ENCODE data around the gene DAB2. TPM values are rescaled to one million over a fixed set of nuclear protein-coding genes. Genes with fewer than 3 reads are reported as not detected.

DAB2 gene
- total RNA-seq, 1 experiment from 2014 or later, result 2.3 TPM

DNA sequence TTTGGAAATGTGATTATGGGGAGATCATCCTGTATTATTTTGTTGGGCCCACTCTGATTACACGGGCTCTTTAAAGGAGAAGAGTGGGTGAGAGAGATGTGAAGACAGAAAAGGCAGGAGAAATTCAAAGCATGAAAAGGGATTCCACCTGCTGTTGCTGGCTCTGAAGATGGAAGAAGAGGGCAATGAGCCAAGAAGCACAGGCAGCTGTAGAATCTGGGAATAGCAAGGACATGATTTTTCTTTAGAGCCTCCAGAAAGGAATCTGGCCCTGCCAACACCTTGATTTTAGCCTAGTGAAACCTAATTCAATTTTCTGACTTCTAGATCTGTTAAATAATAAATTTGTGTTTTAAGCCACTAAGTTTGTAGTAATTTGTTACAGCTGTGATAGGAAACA lies 71.8 kb downstream of the DAB2 start:
- no CpG with 5 or more reads among the region's 1 CpG for WGBS (ENCODE audit: extremely low coverage, insufficient read length, low lambda C conversion rate)

More for the DNA sequence above, 71.8 kb downstream of the DAB2 start:
- H2BK20ac ChIP-seq (ENCODE audit: low read depth, low read length, poor library complexity, severe bottlenecking), result no peak overlapping the region
- no peaks in the 10 kb centered on the region for H3K79me2 ChIP-seq (ENCODE audit: insufficient read depth, low read length)
- no peaks in the 10 kb centered on the region for H3K79me1 ChIP-seq (ENCODE audit: insufficient read depth, low read depth, low read length, poor library complexity, severe bottlenecking)
- no peak overlapping the region for H3K18ac ChIP-seq (ENCODE audit: insufficient read length, low read depth, low read length)
- Mint-ChIP-seq H3K4me3 (no peak overlapping the region), H3K27me3 (ENCODE audit: low read depth) (no peaks in the 10 kb centered on the region), H3K36me3 (ENCODE audit: insufficient read depth in 1 of 3, low read depth in 3 of 3) (peaks cover 10 to 20% (median 12%) of the 10 kb centered on the region in 3 experiments), H3K4me1 (peaks cover 4 to 5% of the 10 kb centered on the region in 2 experiments; a peak in 1 of 4 replicates), H3K27ac (no peak overlapping the region), H3K9me3 (peaks cover 21 to 34% of the 10 kb centered on the region in 2 experiments)
- H3K56ac ChIP-seq (ENCODE audit: insufficient read length, low read depth, low read length), result no peak overlapping the region
- H4K20me1 ChIP-seq (ENCODE audit: control insufficient read depth, insufficient read depth, insufficient read length), result no peaks in the 10 kb centered on the region
- H4K8ac ChIP-seq (replicated peaks; ENCODE audit: insufficient read length, low read depth, low read length), result no peak overlapping the region
- no peak overlapping the region for H3K4me2 ChIP-seq (ENCODE audit: insufficient read depth, insufficient read length, low read length)
- no peak for DNase-seq
- no peaks in the 10 kb centered on the region for H3K27me3 ChIP-seq (ENCODE audit: insufficient read depth, low read length)
- H2BK15ac ChIP-seq (ENCODE audit: low read depth, low read length), result no peak overlapping the region
- H2BK12ac ChIP-seq (ENCODE audit: insufficient read length, low read depth, low read length), result no peak overlapping the region
- no peak overlapping the region for H2BK120ac ChIP-seq (ENCODE audit: low read depth, low read length, poor library complexity, severe bottlenecking)
- no peak overlapping the region for H2BK5ac ChIP-seq (ENCODE audit: insufficient read length, low read length)
- no peaks in the 10 kb centered on the region for H3K9me3 ChIP-seq (ENCODE audit: control insufficient read depth, low read depth, low read length)
- H3K9ac ChIP-seq (ENCODE audit: extremely low read depth, insufficient read length, low read length), result no peak overlapping the region
- no peak overlapping the region for H3K14ac ChIP-seq (ENCODE audit: insufficient read depth, low read length)
- no peak overlapping the region for H3K23ac ChIP-seq (ENCODE audit: insufficient read length, low read depth, low read length)
- H3K23me2 ChIP-seq (ENCODE audit: insufficient read length, low read depth, low read length, poor library complexity, severe bottlenecking), result no peaks in the 10 kb centered on the region
- no peak overlapping the region for H3K4ac ChIP-seq (ENCODE audit: low read depth, low read length)
- H3K27ac ChIP-seq (ENCODE audit: insufficient read length, low read depth, low read length), result no peak overlapping the region
- no peak overlapping the region for H2AK5ac ChIP-seq (ENCODE audit: insufficient read length, low read length)
- TF ChIP-seq, protein P1, sequence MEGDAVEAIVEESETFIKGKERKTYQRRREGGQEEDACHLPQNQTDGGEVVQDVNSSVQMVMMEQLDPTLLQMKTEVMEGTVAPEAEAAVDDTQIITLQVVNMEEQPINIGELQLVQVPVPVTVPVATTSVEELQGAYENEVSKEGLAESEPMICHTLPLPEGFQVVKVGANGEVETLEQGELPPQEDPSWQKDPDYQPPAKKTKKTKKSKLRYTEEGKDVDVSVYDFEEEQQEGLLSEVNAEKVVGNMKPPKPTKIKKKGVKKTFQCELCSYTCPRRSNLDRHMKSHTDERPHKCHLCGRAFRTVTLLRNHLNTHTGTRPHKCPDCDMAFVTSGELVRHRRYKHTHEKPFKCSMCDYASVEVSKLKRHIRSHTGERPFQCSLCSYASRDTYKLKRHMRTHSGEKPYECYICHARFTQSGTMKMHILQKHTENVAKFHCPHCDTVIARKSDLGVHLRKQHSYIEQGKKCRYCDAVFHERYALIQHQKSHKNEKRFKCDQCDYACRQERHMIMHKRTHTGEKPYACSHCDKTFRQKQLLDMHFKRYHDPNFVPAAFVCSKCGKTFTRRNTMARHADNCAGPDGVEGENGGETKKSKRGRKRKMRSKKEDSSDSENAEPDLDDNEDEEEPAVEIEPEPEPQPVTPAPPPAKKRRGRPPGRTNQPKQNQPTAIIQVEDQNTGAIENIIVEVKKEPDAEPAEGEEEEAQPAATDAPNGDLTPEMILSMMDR (conservative IDR thresholded peaks at IDR 0.05), result no peak
- no peak overlapping the region for H4K5ac ChIP-seq (ENCODE audit: insufficient read length, low read depth, low read length)
- H4K91ac ChIP-seq (ENCODE audit: insufficient read length, low read depth, low read length), result no peak overlapping the region
- H3T11ph ChIP-seq (ENCODE audit: low read length), result no peak overlapping the region
- no peak overlapping the region for H2AFZ ChIP-seq (ENCODE audit: low read length)
- H3K4me1 ChIP-seq (ENCODE audit: insufficient read depth, low read length), result no peaks in the 10 kb centered on the region; the same call in 1 of the 2 replicates

All from H9 (cell line).